HG02763 (cell line): ENCODE data around the gene HTR2C.
A peak's percentile ranks its signal among the peaks of the same experiment; 100 is the strongest.
"Not testable (repeated sequence)": the region's sequence is repeated elsewhere in the genome, so short reads cannot be mapped to it uniquely, and the experiment has no call there.

ENCODE experiments used
- ATAC-seq: cut with Tn5 transposase; IDR thresholded peaks from one replicate; pipeline ENCODE4 v1.9.1; 2021; ENCODE audit warnings: mild to moderate bottlenecking, moderate library complexity; ENCODE audit not compliant: unreplicated experiment

HTR2C gene

DNA sequence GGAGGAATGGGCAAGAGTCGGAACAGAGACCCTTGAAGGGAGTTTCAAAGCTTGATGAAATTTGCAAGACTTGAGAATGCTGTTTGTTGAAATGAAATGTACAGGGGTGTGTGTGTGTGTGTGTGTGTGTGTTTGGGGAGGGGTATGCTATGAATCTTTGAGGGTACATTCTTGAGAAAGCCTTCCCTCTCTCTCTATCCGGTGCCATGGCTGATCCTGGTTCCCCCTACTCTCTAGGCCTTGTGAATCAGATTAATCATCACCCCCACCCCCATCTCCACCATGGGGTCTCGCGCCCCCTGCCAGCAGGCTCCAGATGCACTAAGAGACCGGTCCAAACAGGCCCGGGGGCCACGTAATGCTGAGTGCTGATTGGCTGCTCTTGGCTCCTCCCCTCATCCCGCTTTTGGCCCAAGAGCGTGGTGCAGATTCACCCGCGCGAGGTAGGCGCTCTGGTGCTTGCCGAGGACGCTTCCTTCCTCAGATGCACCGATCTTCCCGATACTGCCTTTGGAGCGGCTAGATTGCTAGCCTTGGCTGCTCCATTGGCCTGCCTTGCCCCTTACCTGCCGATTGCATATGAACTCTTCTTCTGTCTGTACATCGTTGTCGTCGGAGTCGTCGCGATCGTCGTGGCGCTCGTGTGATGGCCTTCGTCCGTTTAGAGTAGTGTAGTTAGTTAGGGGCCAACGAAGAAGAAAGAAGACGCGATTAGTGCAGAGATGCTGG lies at the start of gene HTR2C:
TSS of gene HTR2C (plus strand) at position 441 of the 729 bp plus-strand sequence. CDS start 142,851 bp downstream, outside the sequence.
- no peak for ATAC-seq

DNA sequence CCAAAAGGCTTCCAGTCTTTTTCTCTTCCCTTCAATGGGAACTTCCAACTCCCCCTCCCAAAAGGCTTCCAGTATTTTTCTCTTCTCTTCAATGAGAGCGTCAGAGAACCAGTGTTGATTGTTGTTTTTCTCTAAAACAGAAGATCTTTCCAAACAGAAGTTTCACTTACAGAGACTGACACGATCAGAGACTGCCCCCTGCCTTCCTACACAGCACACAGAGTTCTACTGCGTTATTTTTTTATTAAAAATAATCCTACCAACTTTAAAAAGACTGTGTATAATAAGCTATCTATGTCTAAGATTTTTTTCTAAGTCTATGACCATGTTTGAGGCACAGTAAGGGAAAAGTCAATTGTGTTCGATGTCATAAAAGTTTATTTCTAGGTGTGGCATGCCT lies 3.5 kb upstream of the HTR2C start:
- ATAC-seq, result no peak

- ATAC-seq, result no peak
These were observed 2.2 kb upstream of the HTR2C start for GRCh38 chrX:114581528-114582263.

- no peak for ATAC-seq
These were observed 1.6 kb upstream of the HTR2C start for GRCh38 chrX:114582264-114582632.

GRCh38 chrX:114582698-114583395 lies 1.0 kb upstream of the HTR2C start:
- ATAC-seq, result no peak

GRCh38 chrX:114584375-114584943 lies 573 bp downstream of the HTR2C start:
- ATAC-seq, result no peak

GRCh38 chrX:114584983-114585842 lies 1.3 kb downstream of the HTR2C start:
- ATAC-seq, result no peak

- ATAC-seq, result no peak
These were observed 7.2 kb downstream of the HTR2C start for GRCh38 chrX:114591121-114591520.

DNA sequence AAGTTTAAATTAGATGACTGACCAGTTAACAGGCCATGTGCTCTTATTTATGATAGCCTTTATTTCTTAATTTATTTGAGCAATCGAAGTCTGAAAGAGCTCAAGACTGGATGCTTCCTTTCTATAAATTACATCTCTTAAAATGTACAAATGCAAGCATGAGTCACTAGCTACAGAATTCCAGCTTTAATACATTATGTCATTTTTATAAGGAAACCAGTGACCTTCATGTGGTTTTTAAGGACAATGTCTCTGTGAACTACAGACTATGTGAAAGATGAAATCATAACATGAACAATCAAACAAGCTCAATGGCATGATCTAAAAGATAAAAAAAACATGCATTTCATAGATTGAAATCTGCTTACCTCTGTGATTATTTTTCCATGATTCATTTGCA lies 15.4 kb downstream of the HTR2C start:
- ATAC-seq, result no peak

DNA sequence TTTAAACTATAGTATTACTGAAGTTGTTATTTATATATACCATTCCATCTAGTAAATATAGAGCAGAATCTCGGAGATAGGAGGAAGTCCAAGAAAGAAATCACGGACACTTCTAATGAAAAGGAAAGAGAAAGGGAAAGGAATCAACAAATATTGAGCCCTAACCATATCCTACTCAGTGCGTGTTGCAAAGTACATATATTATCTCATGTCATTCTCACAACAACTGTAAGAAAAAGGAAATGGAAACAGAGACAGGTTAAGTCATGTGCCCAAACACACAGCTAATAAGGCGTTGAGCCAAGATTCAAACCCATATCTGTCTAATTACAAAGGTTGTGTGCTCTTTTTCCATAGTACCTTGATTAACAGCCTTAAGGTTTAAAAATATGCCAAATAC lies 16.0 kb downstream of the HTR2C start:
- no peak for ATAC-seq

DNA sequence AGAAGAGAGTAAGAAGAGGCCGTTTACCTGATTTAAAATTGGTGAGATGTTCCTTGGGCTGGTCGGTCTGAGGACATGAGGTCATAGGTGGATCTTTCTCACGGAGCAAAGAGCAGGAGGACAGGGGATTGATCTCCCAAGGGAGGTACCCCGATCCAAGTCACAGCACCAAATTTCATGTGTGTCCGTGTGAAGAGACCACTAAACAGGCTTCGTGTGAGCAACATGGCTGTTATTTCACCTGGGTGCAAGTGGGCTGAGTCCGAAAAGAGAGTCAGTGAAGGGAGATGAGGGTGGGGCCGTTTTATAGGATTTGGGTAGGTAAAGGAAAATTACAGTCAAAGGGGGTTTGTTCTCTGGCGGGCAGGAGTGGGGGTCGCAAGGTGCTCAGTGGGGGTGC lies 22.7 kb downstream of the HTR2C start:
- ATAC-seq, result not testable (repeated sequence)

DNA sequence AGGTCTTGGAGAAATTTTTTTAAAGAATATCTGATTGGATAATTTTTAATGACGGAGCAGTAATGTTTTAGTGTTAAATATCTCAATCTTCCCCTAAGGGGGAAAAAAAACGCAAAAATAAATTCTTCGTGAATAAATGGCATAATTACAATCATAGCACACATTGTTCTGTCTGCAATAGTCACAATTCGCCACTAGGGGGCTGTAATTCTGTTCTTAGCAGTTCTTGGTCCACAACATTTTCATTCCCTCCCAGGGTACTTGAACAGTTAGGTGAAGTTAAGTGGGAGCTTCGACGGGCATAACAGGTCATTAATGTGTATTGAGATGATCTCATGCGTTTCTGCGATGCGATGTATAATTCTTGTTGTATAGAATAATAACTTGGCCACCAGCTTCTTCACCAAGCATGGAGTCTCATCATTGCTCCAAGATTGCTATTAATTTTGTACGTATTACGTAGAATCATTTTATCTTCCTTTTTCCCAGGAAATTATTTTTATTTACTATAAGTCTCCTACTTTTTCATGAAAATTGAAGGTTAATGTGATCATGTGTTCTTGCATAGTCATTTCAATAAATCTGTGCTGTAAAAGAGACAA lies 27.2 kb downstream of the HTR2C start:
- ATAC-seq, result peak; percentile 78

DNA sequence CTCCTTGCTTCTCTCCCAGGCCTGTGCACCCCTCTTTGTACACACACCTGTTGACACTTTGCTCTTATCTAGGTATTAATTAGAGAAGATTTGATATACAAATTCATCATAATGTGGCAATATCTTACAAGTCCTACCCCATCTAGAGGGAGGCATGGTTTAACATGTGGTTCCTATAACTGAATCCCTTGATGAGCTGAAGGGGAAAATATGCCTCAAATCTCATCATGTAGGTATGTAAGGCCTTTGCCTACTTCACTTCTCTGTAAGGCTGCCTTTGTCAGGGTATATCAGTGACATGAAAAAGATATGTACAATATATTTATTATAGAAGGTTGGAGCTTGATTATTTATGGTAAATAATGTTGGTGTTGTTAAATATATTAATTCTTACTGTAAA lies 31.9 kb downstream of the HTR2C start:
- no peak for ATAC-seq

- ATAC-seq, result peak; percentile 57
These were observed 36.0 kb downstream of the HTR2C start for GRCh38 chrX:114619874-114620273.

- no peak for ATAC-seq
These were observed 42.4 kb downstream of the HTR2C start for GRCh38 chrX:114626323-114626722.

- no peak for ATAC-seq
These were observed 52.1 kb downstream of the HTR2C start for GRCh38 chrX:114635986-114636385.

- no peak for ATAC-seq
These were observed 66.5 kb downstream of the HTR2C start for GRCh38 chrX:114650351-114650750.

DNA sequence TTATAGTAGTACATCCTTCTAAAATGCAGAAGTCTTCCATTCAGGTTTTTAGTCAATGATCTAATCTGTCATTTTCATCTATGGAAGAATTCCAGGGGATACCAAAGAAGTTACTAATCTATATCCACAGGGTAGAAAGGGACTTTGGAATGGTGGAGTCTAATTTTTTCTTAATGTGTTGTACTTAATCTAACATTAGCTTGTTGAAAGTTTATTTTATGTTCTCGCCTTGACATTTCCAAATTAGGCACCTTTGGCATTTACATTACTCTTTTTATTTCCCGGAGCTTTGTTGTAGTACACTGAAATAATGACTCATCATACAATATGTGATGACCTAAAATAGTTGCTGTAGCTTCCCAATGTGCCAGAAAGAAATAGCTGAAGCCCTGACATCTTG lies 91.5 kb downstream of the HTR2C start:
- ATAC-seq, result no peak

DNA sequence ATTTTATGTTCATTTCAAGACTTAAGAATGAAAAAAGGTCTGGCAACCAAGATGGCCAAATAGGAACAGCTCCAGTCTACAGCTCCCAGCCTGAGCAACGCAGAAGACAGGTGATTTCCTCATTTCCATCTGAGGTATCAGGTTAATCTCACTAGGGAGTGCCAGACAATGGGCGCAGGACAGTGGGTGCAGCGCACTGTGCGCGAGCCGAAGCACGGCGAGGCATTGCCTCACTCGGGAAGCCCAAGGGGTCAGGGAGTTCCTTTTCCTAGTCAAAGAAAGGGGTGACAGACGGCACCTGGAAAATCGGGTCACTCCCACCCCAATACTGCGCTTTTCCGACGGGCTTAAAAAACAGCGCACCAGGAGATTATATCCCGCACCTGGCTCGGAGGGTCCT lies 116.6 kb downstream of the HTR2C start:
- not testable (repeated sequence) for ATAC-seq

GRCh38 chrX:114709406-114709805 lies 125.5 kb downstream of the HTR2C start:
- ATAC-seq, result no peak
